ENCODE data around the gene CDK5RAP2.

- TF ChIP-seq CTCF (IDR thresholded peaks at IDR 0.05) (no peak), POLR2A (IDR thresholded peaks at IDR 0.05) (no peak)
Observed at GRCh38 chr9:120436983-120437475, 142.9 kb downstream of the CDK5RAP2 start.
